SW480 (cell line): ENCODE results near the gene VWA2.

Source experiments
- DNase-seq: peaks from one replicate; pipeline ENCODE4 v3.0.0-alpha.2; 2016; ENCODE audit warnings: low spot score

VWA2 gene

DNA sequence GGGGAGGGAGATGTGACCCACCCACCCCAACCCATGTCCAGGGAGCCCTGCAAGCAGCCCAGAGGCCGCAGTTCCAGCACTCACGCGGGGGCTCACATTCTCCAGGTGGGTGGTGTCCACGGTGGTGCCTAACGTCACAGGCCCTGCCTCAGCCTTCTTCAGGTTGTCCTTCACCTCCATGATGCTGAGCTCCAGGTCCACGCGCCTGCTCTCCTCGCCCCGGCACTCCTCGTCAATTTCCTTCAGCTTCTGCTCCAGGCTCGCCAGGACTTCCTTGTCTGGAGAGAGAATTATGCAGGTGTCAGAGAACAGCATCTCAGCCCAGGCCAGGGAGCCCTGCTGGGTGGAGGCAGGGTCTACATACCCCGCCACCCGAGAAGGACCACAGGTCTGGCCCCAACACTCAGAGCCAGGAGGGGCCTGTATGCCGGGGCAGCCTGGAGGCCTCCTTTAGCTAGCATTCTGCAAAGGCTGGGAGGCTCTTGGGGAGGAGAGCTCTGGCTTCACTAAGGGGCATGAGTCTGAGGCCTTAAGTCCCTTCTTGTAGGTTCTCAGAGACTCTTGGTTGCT, 58.2 kb downstream of the VWA2 start:
- DNase-seq = no peak

DNA sequence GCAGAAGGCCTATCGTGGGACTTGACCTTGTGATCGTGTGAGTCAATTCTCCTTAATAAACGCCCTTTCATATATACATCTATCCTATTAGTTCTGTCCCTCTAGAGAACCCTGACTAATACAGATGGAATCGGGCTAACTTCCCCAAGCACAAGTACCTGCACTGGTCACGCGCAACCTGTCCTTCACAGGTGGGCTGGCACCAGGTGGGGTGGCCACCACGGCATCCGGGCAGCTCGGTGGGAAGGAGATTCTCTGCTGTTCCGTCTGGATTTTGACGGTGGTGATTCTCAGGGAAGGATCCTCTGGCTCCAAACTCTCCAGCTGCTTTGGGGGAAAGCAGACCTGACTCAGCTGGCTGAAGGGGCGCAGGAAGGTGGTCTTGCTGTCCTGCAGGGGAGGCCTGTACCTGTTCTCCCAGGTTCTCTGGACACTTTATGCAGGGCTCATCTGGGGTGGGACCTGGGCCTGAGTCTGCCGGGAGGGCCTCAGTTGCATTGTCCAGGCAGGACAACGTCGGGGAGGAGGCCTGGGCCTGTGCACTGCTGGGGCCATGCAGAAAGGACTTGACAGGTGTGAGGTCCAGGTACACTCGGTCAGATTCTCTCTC, 61.1 kb downstream of the VWA2 start:
- DNase-seq = no peak

- no peak for DNase-seq
Observed at GRCh38 chr10:114301177-114301576, 62.1 kb downstream of the VWA2 start.

- no peak for DNase-seq
Observed at GRCh38 chr10:114301951-114302710, 63.1 kb downstream of the VWA2 start.

GRCh38 chr10:114303556-114303955, 64.5 kb downstream of the VWA2 start:
- no peak for DNase-seq

- peak; percentile 84 for DNase-seq
Observed at GRCh38 chr10:114304017-114304570, 65.0 kb downstream of the VWA2 start.

- DNase-seq = peak; percentile 25
Observed at GRCh38 chr10:114304571-114305421, 65.7 kb downstream of the VWA2 start.

- no peak for DNase-seq
Observed at GRCh38 chr10:114305521-114305925, 66.5 kb downstream of the VWA2 start.

DNA sequence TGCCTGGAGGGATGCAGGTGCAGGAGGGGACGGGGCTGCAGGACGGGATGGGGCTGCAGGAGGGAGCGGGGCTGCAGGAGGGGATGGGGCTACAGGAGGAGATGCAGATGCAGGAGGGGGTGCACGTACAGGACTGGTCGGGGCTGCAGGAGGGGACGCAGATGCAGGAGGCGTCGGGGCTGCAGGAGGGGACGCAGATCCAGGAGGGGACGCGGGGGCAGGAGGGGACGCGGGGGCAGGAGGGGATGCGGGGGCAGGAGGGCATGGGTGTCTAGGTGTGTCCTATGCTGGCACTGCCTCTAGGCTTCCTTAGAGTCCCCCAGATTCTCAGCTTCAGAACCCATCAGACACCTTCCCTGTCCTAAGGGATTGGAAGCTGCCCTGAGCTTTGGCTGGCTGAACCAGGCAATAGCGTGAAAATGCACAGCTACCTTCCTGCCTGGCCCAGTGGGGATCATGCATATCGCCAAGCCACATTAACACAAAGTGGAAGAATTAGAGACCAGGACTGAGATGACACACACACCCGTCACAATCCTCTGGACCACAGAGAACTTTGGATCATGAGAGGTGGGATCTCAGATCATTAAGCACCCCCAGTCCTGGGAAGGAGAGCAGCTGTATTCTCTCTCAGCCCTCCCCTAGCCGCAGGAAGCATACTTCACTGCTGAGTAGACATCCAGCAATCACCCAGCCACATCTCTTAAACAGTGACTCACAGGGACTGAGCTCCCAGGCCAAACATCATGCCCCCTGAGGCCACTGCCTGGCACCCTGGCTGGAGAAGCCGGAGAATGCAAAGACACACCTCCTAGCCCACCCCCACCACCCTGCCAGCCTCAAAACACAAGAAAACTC, 67.3 kb downstream of the VWA2 start:
- peak; percentile 95 for DNase-seq

GRCh38 chr10:114307731-114308130, 68.7 kb downstream of the VWA2 start:
- no peak for DNase-seq

GRCh38 chr10:114308531-114309363, 69.7 kb downstream of the VWA2 start:
- no peak for DNase-seq

DNA sequence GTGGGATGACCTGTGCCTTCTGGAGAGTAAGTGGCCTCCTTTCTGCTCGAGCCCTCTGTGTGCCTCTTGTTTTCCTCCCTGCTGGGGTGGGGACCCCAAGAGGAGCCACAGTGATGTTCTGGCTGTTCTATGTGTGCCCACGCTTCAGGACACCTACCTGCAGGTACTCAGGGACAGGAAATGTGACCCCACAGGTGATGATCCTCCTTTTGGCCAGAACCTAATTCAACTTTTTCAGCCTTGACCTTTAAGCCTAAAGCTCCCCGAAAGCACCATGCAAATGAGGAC, 70.3 kb downstream of the VWA2 start:
- DNase-seq = no peak

DNA sequence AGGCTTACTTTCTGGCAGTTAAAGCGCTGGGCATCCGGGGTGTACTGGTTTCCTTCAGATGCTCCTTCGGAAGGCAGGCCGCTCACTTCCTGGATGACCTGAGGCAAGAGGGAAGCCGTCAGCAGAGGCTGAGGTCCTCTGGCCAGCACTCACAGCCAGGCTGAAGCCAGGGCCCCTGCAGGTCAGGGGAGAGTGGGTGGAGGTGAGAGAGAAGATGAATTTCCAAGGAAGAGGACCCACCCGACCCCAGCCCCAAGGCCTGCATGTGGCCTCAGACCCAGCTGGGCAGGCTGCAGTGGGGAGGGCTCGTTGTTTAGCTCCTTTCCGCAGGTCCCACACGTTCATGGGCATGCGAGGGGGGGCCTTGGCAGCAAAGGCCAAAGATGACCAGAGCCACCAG, 71.3 kb downstream of the VWA2 start:
- no peak for DNase-seq

- no peak for DNase-seq
Observed at GRCh38 chr10:114311023-114311422, 72.0 kb downstream of the VWA2 start.

GRCh38 chr10:114311496-114312209, 72.6 kb downstream of the VWA2 start:
- DNase-seq = no peak

DNA sequence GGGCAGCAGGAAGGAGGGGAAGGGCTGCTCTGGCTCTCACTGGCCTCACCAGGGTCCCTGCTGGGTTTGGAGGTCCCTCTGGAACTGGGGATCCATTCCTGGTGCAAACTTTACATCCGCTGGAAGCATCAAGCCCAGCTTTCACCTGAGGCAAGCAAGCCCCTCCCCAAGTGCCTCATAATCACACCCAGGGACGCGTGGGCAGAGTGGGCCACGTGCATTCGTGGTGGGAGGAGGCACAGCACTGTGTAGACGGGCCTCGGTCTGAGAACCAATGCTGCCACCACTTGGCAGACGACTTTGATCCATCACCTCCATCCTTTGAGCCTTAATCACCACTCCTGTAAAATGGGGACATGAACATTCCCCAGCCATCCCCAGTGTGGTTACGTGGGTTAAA, 74.1 kb downstream of the VWA2 start:
- DNase-seq = no peak

GRCh38 chr10:114313866-114314265, 74.8 kb downstream of the VWA2 start:
- DNase-seq = no peak

- DNase-seq = no peak
Observed at GRCh38 chr10:114315566-114316420, 76.7 kb downstream of the VWA2 start.

GRCh38 chr10:114316744-114317143, 77.7 kb downstream of the VWA2 start:
- DNase-seq = no peak
